ES-I3 (cell line): ENCODE data around the gene ZNF611.
"Not testable (repeated sequence)": the region's sequence is repeated elsewhere in the genome, so short reads cannot be mapped to it uniquely, and the experiment has no call there.

Experiments used
- H3K36me3 ChIP-seq: 2 replicates; pipeline ENCODE4 v1.6.1; 2013; ENCODE audit warnings: mild to moderate bottlenecking, low read length, control low read depth, moderate library complexity; ENCODE audit not compliant: insufficient read depth
- H3K4me1 ChIP-seq: 2 replicates; pipeline ENCODE4 v1.6.1; 2013; ENCODE audit warnings: mild to moderate bottlenecking, control low read depth, low read length; ENCODE audit not compliant: insufficient read depth
- H3K9ac ChIP-seq: 2 replicates; pipeline ENCODE4 v1.6.1; 2013; ENCODE audit warnings: low read depth, mild to moderate bottlenecking, low read length, moderate library complexity
- H3K9me3 ChIP-seq: 2 replicates; pipeline ENCODE4 v1.6.1; 2013; ENCODE audit warnings: mild to moderate bottlenecking, low read length, moderate library complexity; ENCODE audit not compliant: control insufficient read depth, insufficient read depth

ZNF611 gene

GRCh38 chr19:52679598-52679997, 55.2 kb downstream of the ZNF611 start:
- no peaks in the 10 kb centered on the region for H3K4me1 ChIP-seq
- H3K9me3 ChIP-seq, result peaks cover 5% of the 10 kb centered on the region
- H3K36me3 ChIP-seq, result no peaks in the 10 kb centered on the region

GRCh38 chr19:52675239-52675638, 59.6 kb downstream of the ZNF611 start:
- H3K9ac ChIP-seq, H3K9me3 ChIP-seq, H3K36me3 ChIP-seq, H3K4me1 ChIP-seq: not testable (repeated sequence)

More at GRCh38 chr19:52679598-52679997, 55.2 kb downstream of the ZNF611 start:
- no peak overlapping the region for H3K9ac ChIP-seq

DNA sequence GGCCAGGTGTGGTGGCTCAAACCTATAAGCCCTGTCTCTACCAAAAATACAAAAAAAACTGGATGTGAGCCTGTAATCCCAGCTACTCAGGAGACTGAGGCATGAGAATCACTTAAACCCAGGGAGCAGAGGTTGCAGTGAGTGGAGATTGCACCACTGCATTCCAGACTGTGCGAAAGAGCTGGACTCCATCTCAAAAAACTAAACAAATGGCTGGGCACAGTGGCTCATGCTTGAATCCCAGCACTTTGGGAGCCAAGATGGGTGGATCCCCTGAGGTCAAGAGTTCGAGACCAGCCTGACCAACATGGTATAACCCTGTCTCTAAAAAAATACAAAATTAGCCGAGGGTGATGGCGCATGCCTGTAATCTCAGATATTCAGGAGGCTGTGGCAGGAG, 61.8 kb downstream of the ZNF611 start:
- no peak overlapping the region for H3K9ac ChIP-seq
- H3K4me1 ChIP-seq, result no peaks in the 10 kb centered on the region
- H3K9me3 ChIP-seq, result peaks cover 5% of the 10 kb centered on the region
- no peaks in the 10 kb centered on the region for H3K36me3 ChIP-seq

- Histone ChIP-seq H3K4me1 (peaks cover 4% of the 10 kb centered on the region; the same call in 1 of the 2 replicates), H3K9ac (no peak overlapping the region), H3K36me3 (no peaks in the 10 kb centered on the region), H3K9me3 (no peaks in the 10 kb centered on the region)
Observed at GRCh38 chr19:52670046-52670445, 64.8 kb downstream of the ZNF611 start.

GRCh38 chr19:52669586-52669985, 65.3 kb downstream of the ZNF611 start:
- Histone ChIP-seq H3K9ac (no peak overlapping the region), H3K4me1 (peaks cover 9% of the 10 kb centered on the region; the same call in 1 of the 2 replicates), H3K9me3 (no peaks in the 10 kb centered on the region), H3K36me3 (no peaks in the 10 kb centered on the region)

DNA sequence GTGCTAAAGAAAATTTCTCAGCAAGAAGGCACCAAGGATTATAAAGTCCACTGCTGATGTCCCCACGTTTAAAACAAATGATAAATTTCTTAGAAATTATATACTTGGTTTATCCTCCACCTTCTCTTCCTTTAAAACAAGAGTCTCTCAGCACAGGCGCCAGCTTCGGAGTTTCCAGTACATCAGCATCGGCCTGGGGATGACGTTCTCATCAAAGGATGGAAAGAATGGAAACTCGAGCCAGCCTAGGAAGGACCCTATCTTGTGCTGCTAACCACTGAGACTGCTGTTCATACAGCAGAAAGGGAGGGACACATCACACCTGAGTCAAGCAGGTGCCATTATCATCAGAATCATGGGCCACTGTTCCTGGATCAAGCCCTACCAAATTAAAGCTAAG, 66.9 kb downstream of the ZNF611 start:
- H3K9me3 ChIP-seq, result no peaks in the 10 kb centered on the region
- H3K36me3 ChIP-seq, result no peaks in the 10 kb centered on the region
- peaks cover 13% of the 10 kb centered on the region; the same call in 1 of the 2 replicates for H3K4me1 ChIP-seq
- H3K9ac ChIP-seq, result no peak overlapping the region

DNA sequence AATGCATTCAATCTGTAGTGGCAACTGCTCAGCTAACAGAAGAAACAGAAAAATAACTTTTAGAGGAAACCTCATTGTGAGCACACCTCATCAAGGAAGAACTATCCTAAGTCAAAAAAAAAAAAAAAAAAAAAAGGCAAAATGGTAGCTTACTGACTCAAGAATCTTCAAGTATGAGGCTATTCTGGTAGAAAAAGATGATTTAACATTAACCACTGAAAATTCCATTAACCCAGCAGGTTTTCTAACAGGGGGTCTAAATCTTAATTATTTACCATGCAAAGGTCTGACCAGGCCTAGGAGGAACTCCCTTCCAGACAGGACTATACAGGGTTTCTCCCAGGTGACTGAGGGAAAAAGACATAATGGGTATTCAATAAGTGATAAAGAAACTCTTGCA, 68.3 kb downstream of the ZNF611 start:
- peaks cover 13% of the 10 kb centered on the region; the same call in 1 of the 2 replicates for H3K4me1 ChIP-seq
- H3K36me3 ChIP-seq, result no peaks in the 10 kb centered on the region
- no peaks in the 10 kb centered on the region for H3K9me3 ChIP-seq
- no peak overlapping the region for H3K9ac ChIP-seq

GRCh38 chr19:52665529-52665928, 69.3 kb downstream of the ZNF611 start:
- peaks cover 13% of the 10 kb centered on the region; the same call in 1 of the 2 replicates for H3K4me1 ChIP-seq
- H3K9ac ChIP-seq, result no peak overlapping the region
- no peaks in the 10 kb centered on the region for H3K9me3 ChIP-seq
- no peaks in the 10 kb centered on the region for H3K36me3 ChIP-seq

GRCh38 chr19:52665027-52665426, 69.8 kb downstream of the ZNF611 start:
- Histone ChIP-seq H3K36me3 (no peaks in the 10 kb centered on the region), H3K9ac (no peak overlapping the region), H3K9me3 (no peaks in the 10 kb centered on the region), H3K4me1 (peaks cover 13% of the 10 kb centered on the region; the same call in 1 of the 2 replicates)

DNA sequence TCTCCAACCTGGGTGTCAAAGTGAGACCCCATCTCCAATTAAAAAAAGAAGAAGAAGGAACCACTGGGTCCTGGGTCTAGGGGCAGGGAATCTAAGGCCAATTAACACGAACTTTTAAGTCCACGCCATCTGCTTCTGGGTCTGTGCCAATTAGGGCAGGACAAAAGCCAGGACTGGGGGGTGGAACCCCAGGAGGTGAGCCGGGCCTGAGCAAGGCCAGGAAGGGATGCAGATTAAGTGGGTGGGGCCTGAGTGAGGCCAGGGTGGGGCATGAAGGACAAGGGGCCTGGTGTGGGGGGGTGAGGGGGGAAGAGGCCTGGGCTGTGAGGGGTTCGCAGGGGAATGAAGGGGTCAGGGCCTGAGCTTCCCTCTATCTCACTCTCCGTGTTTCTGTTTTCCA, 70.4 kb downstream of the ZNF611 start:
- Histone ChIP-seq H3K9me3 (no peaks in the 10 kb centered on the region), H3K36me3 (no peaks in the 10 kb centered on the region), H3K9ac (no peak overlapping the region), H3K4me1 (peaks cover 13% of the 10 kb centered on the region; the same call in 1 of the 2 replicates)

- H3K36me3 ChIP-seq, result no peaks in the 10 kb centered on the region
- peaks cover 13% of the 10 kb centered on the region; the same call in 1 of the 2 replicates for H3K4me1 ChIP-seq
- H3K9ac ChIP-seq, result no peak overlapping the region
- H3K9me3 ChIP-seq, result no peaks in the 10 kb centered on the region
Observed at GRCh38 chr19:52662631-52663030, 72.2 kb downstream of the ZNF611 start.

- Histone ChIP-seq H3K36me3 (no peaks in the 10 kb centered on the region; the same call in 1 of the 2 replicates), H3K9ac (no peak overlapping the region)
Observed at GRCh38 chr19:52660981-52661380, 73.9 kb downstream of the ZNF611 start.

GRCh38 chr19:52659013-52659412, 75.8 kb downstream of the ZNF611 start:
- no peak overlapping the region for H3K9ac ChIP-seq
- no peaks in the 10 kb centered on the region; the same call in 1 of the 2 replicates for H3K4me1 ChIP-seq
- no peaks in the 10 kb centered on the region; the same call in 1 of the 2 replicates for H3K36me3 ChIP-seq
- no peaks in the 10 kb centered on the region for H3K9me3 ChIP-seq

More at GRCh38 chr19:52660981-52661380, 73.9 kb downstream of the ZNF611 start:
- Histone ChIP-seq H3K9me3 (no peaks in the 10 kb centered on the region), H3K4me1 (peaks cover 13% of the 10 kb centered on the region; the same call in 1 of the 2 replicates)

DNA sequence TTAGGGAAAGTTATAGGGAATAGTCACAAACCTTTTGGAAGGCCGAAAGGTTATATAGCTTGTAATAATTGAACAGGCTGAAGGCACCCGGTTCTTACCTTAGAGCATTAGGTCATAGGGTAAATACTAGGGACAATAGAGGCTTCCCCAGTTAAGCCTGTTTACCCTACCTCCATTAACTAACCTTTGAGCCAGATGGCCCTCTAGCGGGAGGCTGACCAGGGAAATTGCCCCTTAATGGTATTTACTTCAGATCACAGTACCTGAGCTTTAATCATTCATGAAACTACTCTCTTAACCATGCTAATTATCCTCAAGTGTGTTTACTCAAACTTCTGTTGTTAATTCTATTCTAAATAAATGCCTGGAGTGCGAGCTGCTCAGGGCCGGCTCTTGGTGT, 76.2 kb downstream of the ZNF611 start:
- no peaks in the 10 kb centered on the region; the same call in 1 of the 2 replicates for H3K36me3 ChIP-seq

GRCh38 chr19:52653161-52653560, 81.7 kb downstream of the ZNF611 start:
- no peaks in the 10 kb centered on the region for H3K4me1 ChIP-seq
- peaks cover 6% of the 10 kb centered on the region; the same call in 1 of the 2 replicates for H3K36me3 ChIP-seq
- no peaks in the 10 kb centered on the region for H3K9me3 ChIP-seq
- H3K9ac ChIP-seq, result no peak overlapping the region

More for the DNA sequence above, 76.2 kb downstream of the ZNF611 start:
- no peaks in the 10 kb centered on the region for H3K9me3 ChIP-seq
- no peaks in the 10 kb centered on the region; the same call in 1 of the 2 replicates for H3K4me1 ChIP-seq
- no peak overlapping the region for H3K9ac ChIP-seq
